A549 (cell line): ENCODE measurements around the gene PLPPR3. TPM values are rescaled to one million over a fixed set of nuclear protein-coding genes. Genes with fewer than 3 reads are reported as not detected.

Source experiments
- ATAC-seq, 2 experiments: fragments of 200-7000 bp in 1 of 2; fragments of >200 bp in 1 of 2; cut with Nextera tagmentation in 1 of 2; cut with Tn5 transposase in 1 of 2; 3 replicates each; pipeline versions ENCODE4 v1.8.0 to v1.9.1; 2018 to 2020; ENCODE audit warnings: mild to moderate bottlenecking in 1 of 2, moderate library complexity in 1 of 2
- CTCF ChIA-PET: fragments of 300-600 bp; sonication (Branson Sonifier 250); formaldehyde crosslinking; extraction: SDS; loops from one replicate; lab custom pipeline; 2021; ENCODE audit warnings: antibody characterized with exemption, inconsistent platforms; lab: Yijun Ruan, JAX
- POLR2A ChIA-PET: fragments of 350-600 bp; formaldehyde crosslinking; extraction: SDS; loops from one replicate; lab custom pipeline; 2021; ENCODE audit warnings: antibody characterized with exemption, inconsistent platforms; lab: Yijun Ruan, JAX
- DNase-seq, 2 experiments: peaks; one replicate each; pipeline versions ENCODE4 v3.0.0 to v3.0.0-alpha.2; 2011 to 2016; ENCODE audit warnings: low read depth in 1 of 2, low spot score in 1 of 2
- FAIRE-seq: peaks from 2 replicates; lab custom pipeline; 2011; peaks lifted over from hg19 to GRCh38; lab: Jason Lieb, UNC
- H3K27ac ChIP-seq, 2 experiments: fragments of >200 bp; sonication (Bioruptor Twin); formaldehyde crosslinking; 3 replicates each; pipeline ENCODE4 v1.5.1; 2016 to 2017
- H3K4me1 ChIP-seq: fragments of >200 bp; sonication (Bioruptor Twin); formaldehyde crosslinking; 3 replicates; pipeline ENCODE4 v1.6.1; 2016
- H3K4me2 ChIP-seq: fragments of >200 bp; sonication (Bioruptor Twin); formaldehyde crosslinking; 3 replicates; pipeline ENCODE4 v1.6.1; 2016
- H3K4me3 ChIP-seq: fragments of >200 bp; sonication (Bioruptor Twin); formaldehyde crosslinking; 3 replicates; pipeline ENCODE4 v1.5.1; 2016
- H3K9me3 ChIP-seq: fragments of >200 bp; sonication (Bioruptor Twin); formaldehyde crosslinking; 3 replicates; pipeline ENCODE4 v1.6.1; 2016
- BHLHE40 ChIP-seq: IDR thresholded peaks from 2 replicates; pipeline ENCODE4 v1.6.1; 2012; ENCODE audit warnings: low read depth, low read length, inconsistent platforms
- CBX2 ChIP-seq: fragments of 200-600 bp; sonication (generic); IDR thresholded peaks from 2 replicates; pipeline ENCODE4 v1.6.1; 2016; ENCODE audit warnings: low read depth, mild to moderate bottlenecking, borderline replicate concordance
- CHD2 ChIP-seq: fragments of 150-350 bp; IDR thresholded peaks from 2 replicates; pipeline ENCODE4 v1.6.1; 2014; ENCODE audit warnings: low read length; ENCODE audit not compliant: partially characterized antibody
- E2F6 ChIP-seq: IDR thresholded peaks from 2 replicates; pipeline ENCODE4 v1.6.1; 2012; ENCODE audit warnings: low read depth, borderline replicate concordance
- FOSB ChIP-seq: fragments of 250-450 bp; sonication (Bioruptor Pico); IDR thresholded peaks from 2 replicates; pipeline ENCODE4 v1.5.0; 2020; ENCODE audit warnings: mild to moderate bottlenecking, moderate library complexity
- GATA3 ChIP-seq: IDR thresholded peaks from 2 replicates; pipeline ENCODE4 v1.6.1; 2012; ENCODE audit warnings: borderline replicate concordance
- HMGXB4 ChIP-seq: fragments of 250-450 bp; sonication (Bioruptor Pico); IDR thresholded peaks from 2 replicates; pipeline ENCODE4 v1.5.0; 2021; ENCODE audit warnings: mild to moderate bottlenecking, moderate library complexity, borderline replicate concordance
- HOXA7 ChIP-seq: fragments of 250-450 bp; sonication (Bioruptor Pico); IDR thresholded peaks from 2 replicates; pipeline ENCODE4 v1.5.0; 2020; ENCODE audit warnings: mild to moderate bottlenecking, moderate library complexity
- HOXB13 ChIP-seq: fragments of 250-450 bp; sonication (Bioruptor Pico); IDR thresholded peaks from 2 replicates; pipeline ENCODE4 v1.5.0; 2020; ENCODE audit warnings: low read depth, mild to moderate bottlenecking, moderate library complexity
- JUN ChIP-seq, 2 experiments: fragments of >200 bp; sonication (Bioruptor Twin); formaldehyde crosslinking; IDR thresholded peaks; 2 replicates in 1 of 2; 3 replicates in 1 of 2; pipeline ENCODE4 v1.6.1; 2016 to 2017
- JUNB ChIP-seq: fragments of >200 bp; sonication (Bioruptor Twin); formaldehyde crosslinking; IDR thresholded peaks from 2 replicates; pipeline ENCODE4 v1.6.1; 2016
- KDM5A ChIP-seq: fragments of 200-600 bp; sonication (generic); IDR thresholded peaks from 2 replicates; pipeline ENCODE4 v1.6.1; 2016; ENCODE audit warnings: antibody characterized with exemption, mild to moderate bottlenecking
- MAFK ChIP-seq: fragments of 450-650 bp; IDR thresholded peaks from 2 replicates; pipeline ENCODE4 v1.6.1; 2014; ENCODE audit not compliant: partially characterized antibody
- MAX ChIP-seq: IDR thresholded peaks from 2 replicates; pipeline ENCODE4 v1.6.1; 2012
- MAZ ChIP-seq: fragments of 150-350 bp; IDR thresholded peaks from 2 replicates; pipeline ENCODE4 v1.6.1; 2014; ENCODE audit warnings: antibody characterized with exemption, low read depth, low read length, borderline replicate concordance
- NR3C1 ChIP-seq: fragments of >200 bp; sonication (Bioruptor Twin); formaldehyde crosslinking; IDR thresholded peaks from 3 replicates; pipeline ENCODE4 v1.6.1; 2017
- POLR2A ChIP-seq: IDR thresholded peaks from 2 replicates; pipeline ENCODE4 v1.6.1; 2012; ENCODE audit warnings: mild to moderate bottlenecking, low read length
- POLR2AphosphoS2 ChIP-seq: conservative IDR thresholded peaks from 2 replicates; pipeline ENCODE4 v1.6.1; 2012; ENCODE audit warnings: low read length, improper control_type of control experiment, inconsistent platforms
- RAD21 ChIP-seq, 2 experiments: fragments of >200 bp in 1 of 2; sonication (Bioruptor Twin) in 1 of 2; formaldehyde crosslinking in 1 of 2; IDR thresholded peaks in 1 of 2; conservative IDR thresholded peaks in 1 of 2; 2 replicates in 1 of 2; 3 replicates in 1 of 2; pipeline ENCODE4 v1.6.1; 2012 to 2018; ENCODE audit warnings: inconsistent platforms in 1 of 2
- RNF2 ChIP-seq: fragments of 200-600 bp; sonication (generic); IDR thresholded peaks from 2 replicates; pipeline ENCODE4 v1.6.1; 2016; ENCODE audit warnings: low read depth, mild to moderate bottlenecking, antibody characterized with exemption, moderate library complexity, borderline replicate concordance
- SMC3 ChIP-seq: fragments of >200 bp; sonication (Bioruptor Twin); formaldehyde crosslinking; IDR thresholded peaks from 3 replicates; pipeline ENCODE4 v1.6.1; 2018; ENCODE audit warnings: inconsistent platforms
- SREBF2 ChIP-seq: fragments of 450-650 bp; IDR thresholded peaks from 2 replicates; pipeline ENCODE4 v1.6.1; 2014; ENCODE audit warnings: mild to moderate bottlenecking, moderate library complexity
- TP53 ChIP-seq: fragments of 250-450 bp; sonication (Bioruptor Pico); IDR thresholded peaks from 2 replicates; pipeline ENCODE4 v1.5.0; 2021; ENCODE audit warnings: mild to moderate bottlenecking, moderate library complexity
- ZC3H11A ChIP-seq: fragments of 450-650 bp; IDR thresholded peaks from 2 replicates; pipeline ENCODE4 v1.6.1; 2014; ENCODE audit warnings: antibody characterized with exemption, mild to moderate bottlenecking
- ZFP36 ChIP-seq: fragments of 450-650 bp; IDR thresholded peaks from 2 replicates; pipeline ENCODE4 v1.6.1; 2014; ENCODE audit warnings: borderline replicate concordance; ENCODE audit not compliant: partially characterized antibody
- ZNF302 ChIP-seq: fragments of 250-450 bp; sonication (Bioruptor Pico); IDR thresholded peaks from 2 replicates; pipeline ENCODE4 v1.9.0; 2021; ENCODE audit warnings: inconsistent platforms, mild to moderate bottlenecking, moderate library complexity
- ZSCAN20 ChIP-seq: fragments of 250-450 bp; sonication (Bioruptor Pico); IDR thresholded peaks from 2 replicates; pipeline ENCODE4 v1.8.0; 2022; ENCODE audit warnings: mild to moderate bottlenecking, moderate library complexity
- WGBS: methylation state at CpG from one replicate; pipeline ENCODE4 v1.1.6; 2017; ENCODE audit errors: missing lambda C conversion rate; 5-methylcytosine and 5-hydroxymethylcytosine counted together
- polyA plus RNA-seq, 4 experiments: library from polyadenylated mRNA; depleted of rRNA in 3 of 4; stranded (reverse); fragments of >200 nt; fragmentation: RNase III in 1 of 4; extraction: RNeasy Plus Mini Kit Qiagen cat#74134 plus additional on column Dnase treatment in 1 of 4; gene quantifications; 2 replicates in 3 of 4; 3 replicates in 1 of 4; pipeline ENCODE4 v1.2.3, GENCODE V29; 2011 to 2017
- TF ChIP-seq, protein P1 (sequence below): fragments of 450-650 bp; IDR thresholded peaks from 2 replicates; pipeline ENCODE4 v1.6.1; 2014; ENCODE audit warnings: antibody characterized with exemption
- TF ChIP-seq, protein P2 (sequence below): fragments of 150-350 bp; IDR thresholded peaks from 2 replicates; pipeline ENCODE4 v1.6.1; 2014; ENCODE audit warnings: low read depth, mild to moderate bottlenecking, low read length

The PLPPR3 gene
- polyA plus RNA-seq, 2 of the 4 experiments (the other 2 are of a cell fraction), result 2.6 to 3.7 TPM

GRCh38 chr19:835210-835810 is 13.6 kb upstream of the PLPPR3 start:
- ChIA-PET CTCF (no interaction called here), POLR2A (no interaction called here)
- Histone ChIP-seq H3K9me3 (no peaks in the 10 kb centered on the region), H3K27ac (no peak overlapping the region), H3K4me3 (no peak overlapping the region), H3K4me1 (no peaks in the 10 kb centered on the region), H3K4me2 (no peak overlapping the region)
- FAIRE-seq, result no peak
- ATAC-seq, result peak in 1 of 2 experiments; percentile 76; a peak in 3 of 6 replicates
- TF ChIP-seq KDM5A, result no peak
- TF ChIP-seq POLR2AphosphoS2, result no peak
- no peak for TF ChIP-seq MAX
- no peak for TF ChIP-seq E2F6
- TF ChIP-seq MAFK, result no peak
- TF ChIP-seq BHLHE40, result no peak
- TF ChIP-seq SREBF2, result no peak
- TF ChIP-seq HMGXB4 (CRISPR knock-in tag), result no peak
- no peak for TF ChIP-seq FOSB (CRISPR knock-in tag)
- no peak for TF ChIP-seq CBX2
- no peak for TF ChIP-seq SMC3
- TF ChIP-seq ZFP36, result no peak
- no peak for DNase-seq
- WGBS, result 69% methylated on average over 10 of the region's 36 CpGs

DNA sequence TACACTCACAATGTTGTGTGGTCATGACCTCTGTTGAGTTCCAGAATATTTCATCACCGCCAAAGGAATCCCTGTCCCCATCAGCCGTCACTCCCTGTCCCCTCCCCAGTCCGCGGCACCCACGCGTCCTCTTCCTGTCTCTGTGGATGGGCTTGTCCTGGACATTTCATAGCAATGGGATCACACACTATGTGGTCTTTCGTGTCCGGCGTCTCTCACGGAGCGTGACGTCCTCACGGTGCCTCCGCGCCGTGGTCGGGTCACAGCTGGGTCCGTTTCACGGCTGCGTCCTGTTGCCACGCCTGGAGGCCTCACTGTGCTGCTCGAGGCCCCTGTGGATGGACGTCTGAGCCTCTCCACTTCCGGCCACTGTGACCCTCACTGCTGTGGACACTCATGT is 12.5 kb upstream of the PLPPR3 start:
- H3K4me3 ChIP-seq, result no peak overlapping the region
- WGBS, result 78% methylated on average over 20 of the region's 24 CpGs
- TF ChIP-seq RAD21 (conservative IDR thresholded peaks at IDR 0.05 in 1 of 2, IDR thresholded peaks at IDR 0.05 in 1 of 2), result no peak
- TF ChIP-seq ZC3H11A, result no peak
- no peak for TF ChIP-seq CBX2
- TF ChIP-seq JUNB, result no peak
- no peak for TF ChIP-seq SREBF2
- TF ChIP-seq POLR2AphosphoS2, result no peak
- TF ChIP-seq TP53, result no peak
- TF ChIP-seq JUN (IDR thresholded peaks at IDR 0.05), result no peak
- no peak for TF ChIP-seq HOXB13 (CRISPR knock-in tag)
- TF ChIP-seq, all 56 proteins: peak for 0
- Histone ChIP-seq H3K9me3 (no peaks in the 10 kb centered on the region), H3K27ac (no peak overlapping the region), H3K4me1 (no peaks in the 10 kb centered on the region), H3K4me2 (no peak overlapping the region)
- CTCF ChIA-PET, result no interaction called here
- FAIRE-seq (no peak), ATAC-seq (peak; percentile 25 to 42; a peak in 3 of 6 replicates), DNase-seq (no peak)
- POLR2A ChIA-PET, result no interaction called here

DNA sequence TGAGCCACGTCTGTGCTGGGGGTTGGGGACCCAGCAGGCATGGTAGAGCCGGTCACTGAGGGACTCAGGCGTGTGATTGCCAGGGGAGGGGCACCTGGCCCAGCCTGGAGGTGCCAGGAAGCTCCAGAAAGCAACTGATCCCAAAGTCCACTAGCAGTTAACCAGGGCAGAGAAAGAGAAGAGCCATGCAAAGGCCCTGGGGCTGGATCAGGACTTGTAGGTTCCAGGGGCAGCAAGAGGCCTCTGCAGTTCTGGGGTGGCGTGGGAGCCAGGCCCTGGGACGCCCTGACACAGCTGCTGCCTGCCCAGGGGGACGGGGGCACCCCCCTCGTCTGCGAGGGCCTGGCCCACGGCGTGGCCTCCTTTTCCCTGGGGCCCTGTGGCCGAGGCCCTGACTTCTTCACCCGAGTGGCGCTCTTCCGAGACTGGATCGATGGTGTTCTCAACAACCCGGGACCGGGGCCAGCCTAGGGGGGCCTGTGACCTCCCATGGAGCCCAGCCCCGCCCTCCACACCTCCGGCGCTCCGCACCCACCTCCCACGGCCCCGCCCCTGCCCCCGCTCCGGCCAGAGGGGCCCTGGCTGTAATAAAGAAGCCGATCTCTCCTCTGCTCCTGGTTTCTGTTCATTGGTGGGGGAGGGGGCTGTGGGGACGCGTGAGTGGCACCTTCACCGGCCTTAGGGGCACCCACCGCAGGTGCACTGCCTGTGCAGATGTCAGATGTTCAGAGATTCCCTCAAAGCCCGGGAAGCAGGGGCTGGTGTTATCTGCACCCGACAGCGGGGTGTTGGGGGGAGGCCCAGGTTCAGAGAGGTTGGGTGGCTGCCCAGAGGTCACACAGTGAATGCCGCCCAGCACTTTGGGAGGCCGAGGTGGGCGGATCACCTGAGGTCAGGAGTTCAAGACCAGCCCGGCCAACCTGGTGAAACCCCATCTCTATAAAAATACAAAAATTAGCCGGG is 9.9 kb upstream of the PLPPR3 start:
- POLR2A ChIA-PET, result no interaction called here
- ATAC-seq, result no peak
- no peak for DNase-seq
- Histone ChIP-seq H3K27ac (no peak overlapping the region), H3K4me2 (no peak overlapping the region), H3K9me3 (no peaks in the 10 kb centered on the region), H3K4me3 (no peak overlapping the region), H3K4me1 (no peaks in the 10 kb centered on the region)
- WGBS, result 53% methylated on average over 22 of the region's 38 CpGs
- CTCF ChIA-PET, result no interaction called here
- no peak for FAIRE-seq
- TF ChIP-seq ZNF302 (no peak), ZSCAN20 (CRISPR knock-in tag) (no peak), POLR2A (no peak), CHD2 (no peak), RNF2 (no peak), FOSB (CRISPR knock-in tag) (no peak), GATA3 (no peak), JUNB (no peak), KDM5A (no peak), MAZ (no peak), NR3C1 (no peak), POLR2AphosphoS2 (no peak), TP53 (no peak), HOXA7 (CRISPR knock-in tag) (no peak)
- TF ChIP-seq, protein P1, sequence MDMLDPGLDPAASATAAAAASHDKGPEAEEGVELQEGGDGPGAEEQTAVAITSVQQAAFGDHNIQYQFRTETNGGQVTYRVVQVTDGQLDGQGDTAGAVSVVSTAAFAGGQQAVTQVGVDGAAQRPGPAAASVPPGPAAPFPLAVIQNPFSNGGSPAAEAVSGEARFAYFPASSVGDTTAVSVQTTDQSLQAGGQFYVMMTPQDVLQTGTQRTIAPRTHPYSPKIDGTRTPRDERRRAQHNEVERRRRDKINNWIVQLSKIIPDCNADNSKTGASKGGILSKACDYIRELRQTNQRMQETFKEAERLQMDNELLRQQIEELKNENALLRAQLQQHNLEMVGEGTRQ, result no peak
- TF ChIP-seq, protein P2, sequence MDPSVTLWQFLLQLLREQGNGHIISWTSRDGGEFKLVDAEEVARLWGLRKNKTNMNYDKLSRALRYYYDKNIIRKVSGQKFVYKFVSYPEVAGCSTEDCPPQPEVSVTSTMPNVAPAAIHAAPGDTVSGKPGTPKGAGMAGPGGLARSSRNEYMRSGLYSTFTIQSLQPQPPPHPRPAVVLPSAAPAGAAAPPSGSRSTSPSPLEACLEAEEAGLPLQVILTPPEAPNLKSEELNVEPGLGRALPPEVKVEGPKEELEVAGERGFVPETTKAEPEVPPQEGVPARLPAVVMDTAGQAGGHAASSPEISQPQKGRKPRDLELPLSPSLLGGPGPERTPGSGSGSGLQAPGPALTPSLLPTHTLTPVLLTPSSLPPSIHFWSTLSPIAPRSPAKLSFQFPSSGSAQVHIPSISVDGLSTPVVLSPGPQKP, result no peak
